Stimulated activated naive CD8-positive, alpha-beta T cell treated with anti-CD3 and anti-CD28 coated beads, Interleukin-15, amount 100 ng/mL, for 72 hours (primary cell): ENCODE data around the gene PSMB11.
A peak's percentile ranks its signal among the peaks of the same experiment; 100 is the strongest.

Experiments used
- ATAC-seq: fragments of 150-1000 bp; cut with Tn5 transposase; 2 replicates; pipeline ENCODE4 v1.10.0; 2021; ENCODE audit warnings: mild to moderate bottlenecking, moderate library complexity
- DNase-seq, 2 donors: peaks; one replicate each; pipeline ENCODE4 v3.0.0; 2021 to 2022
- H3K27ac Mint-ChIP-seq, 2 donors: one replicate each; pipeline ENCODE4 v1.8.0; 2022; ENCODE audit warnings: mild to moderate bottlenecking in 2 of 2, mixed read lengths in 2 of 2, moderate library complexity in 2 of 2
- H3K27me3 Mint-ChIP-seq: one replicate; pipeline ENCODE4 v1.8.0; 2022; ENCODE audit warnings: mixed read lengths
- H3K4me1 Mint-ChIP-seq: one replicate; pipeline ENCODE4 v1.8.0; 2022; ENCODE audit warnings: mild to moderate bottlenecking, mixed read lengths
- H3K4me3 Mint-ChIP-seq, 2 donors: one replicate each; pipeline ENCODE4 v1.8.0; 2022; ENCODE audit warnings: mild to moderate bottlenecking in 2 of 2, mixed read lengths in 2 of 2, moderate library complexity in 1 of 2
- H3K9me3 Mint-ChIP-seq, 2 donors: one replicate each; pipeline ENCODE4 v1.8.0; 2022; ENCODE audit warnings: mixed read lengths in 2 of 2

PSMB11 gene

DNA sequence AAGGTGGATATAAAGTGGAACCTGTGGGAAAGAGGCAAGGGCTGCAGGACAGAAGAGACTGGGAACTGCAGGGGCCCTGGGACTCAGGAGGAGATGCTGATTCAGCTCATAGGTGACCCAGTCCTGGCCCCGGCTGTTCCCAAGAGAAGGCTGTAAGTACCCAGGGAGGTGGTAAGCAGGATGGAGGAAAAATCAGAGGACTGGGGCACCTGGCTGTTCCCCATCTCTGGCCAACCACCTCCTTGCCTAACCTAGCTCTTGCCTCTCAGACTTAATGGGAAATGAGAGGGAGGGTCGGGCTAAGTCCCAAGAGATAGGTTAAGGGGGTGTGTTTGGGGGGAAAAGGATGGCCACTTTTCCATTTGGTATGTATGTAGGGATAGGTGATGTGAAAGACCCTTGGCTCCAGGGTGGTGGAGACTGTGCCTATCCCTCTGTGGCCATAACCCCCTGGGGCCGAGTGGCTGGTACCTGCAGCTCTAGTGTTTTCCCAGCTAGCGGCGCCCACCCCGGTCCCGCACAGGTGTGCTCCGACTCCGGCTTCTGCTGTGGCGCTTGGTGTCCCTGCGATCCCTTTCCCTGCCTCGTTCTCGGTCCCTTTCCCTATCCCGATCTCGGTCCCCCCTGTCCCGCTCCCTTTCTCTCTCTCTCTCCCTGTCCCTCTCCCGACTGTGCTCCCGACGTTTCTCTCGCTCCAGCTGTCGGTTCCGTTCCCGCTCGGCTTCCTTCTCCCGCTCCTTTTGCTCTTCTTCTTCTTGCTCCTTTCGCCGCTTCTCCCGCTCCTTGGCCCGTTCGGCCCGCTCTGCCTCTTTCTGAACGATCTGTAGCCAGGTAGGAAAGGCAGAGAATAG is 16.9 kb downstream of the PSMB11 start:
- H3K4me1 Mint-ChIP-seq: peaks cover 32% of the 10 kb centered on the region
- peaks cover 17% of the 10 kb centered on the region for H3K27me3 Mint-ChIP-seq
- H3K27ac Mint-ChIP-seq: no peak overlapping the region
- ATAC-seq: no peak
- peak overlapping the region in 1 of 2 donors; percentile 8 for H3K4me3 Mint-ChIP-seq
- H3K9me3 Mint-ChIP-seq: no peaks in the 10 kb centered on the region
- DNase-seq: no peak

DNA sequence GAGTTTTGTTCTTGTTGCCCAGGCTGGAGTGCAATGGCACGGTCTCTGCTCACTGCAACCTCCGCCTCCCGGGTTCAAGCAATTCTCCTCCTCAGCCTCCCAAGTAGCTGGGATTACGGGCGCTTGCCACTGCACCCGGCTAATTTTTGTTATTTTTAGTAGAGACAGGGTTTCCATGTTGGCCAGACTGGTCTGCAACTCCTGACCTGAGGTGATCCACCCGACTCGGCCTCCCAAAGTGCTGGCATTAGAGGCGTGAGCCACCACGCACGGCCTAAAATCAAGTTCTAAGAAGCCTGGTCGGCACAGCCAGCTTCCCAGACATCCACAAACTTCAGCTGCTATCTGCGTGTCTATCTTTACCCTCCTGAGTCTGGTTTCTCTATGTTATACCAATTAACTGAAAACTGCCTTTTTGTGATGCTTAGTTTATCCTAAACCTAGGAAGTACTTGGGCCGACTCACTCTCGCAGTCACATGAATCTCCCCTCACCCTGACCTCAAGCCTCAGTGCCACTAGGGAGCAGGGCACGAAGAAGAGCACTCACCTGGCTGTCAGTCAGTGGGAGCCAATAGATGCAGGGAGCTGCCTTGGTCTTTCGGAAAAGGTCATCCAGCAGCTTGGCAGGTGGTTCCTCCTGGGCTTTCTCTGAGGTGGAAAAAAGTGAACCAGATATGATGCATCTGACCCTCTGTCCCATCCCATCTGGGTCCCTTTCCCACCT is 18.7 kb downstream of the PSMB11 start:
- Mint-ChIP-seq H3K4me3 (no peak overlapping the region), H3K9me3 (no peaks in the 10 kb centered on the region), H3K27ac (no peak overlapping the region), H3K27me3 (peaks cover 16% of the 10 kb centered on the region), H3K4me1 (peaks cover 25% of the 10 kb centered on the region)
- no peak for ATAC-seq
- DNase-seq: no peak

DNA sequence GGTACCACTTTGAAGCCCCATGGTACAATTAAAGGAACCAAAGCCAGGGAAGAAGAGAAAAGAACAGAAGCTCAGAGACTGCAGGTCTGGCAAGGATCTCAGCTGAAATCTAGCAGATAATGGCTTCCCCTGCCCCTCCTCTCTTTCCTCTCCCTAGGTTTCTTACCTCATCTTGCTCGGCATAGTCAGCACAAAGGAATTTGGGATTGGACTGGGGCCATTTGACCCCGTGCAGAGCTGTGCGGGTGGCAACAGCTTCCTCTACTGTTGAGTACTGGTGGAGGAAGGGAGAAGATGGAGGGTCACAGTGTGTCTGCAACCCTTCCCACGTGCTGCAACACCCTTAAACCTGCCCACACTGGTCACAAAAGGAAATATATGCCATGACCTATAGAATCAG is 20.0 kb downstream of the PSMB11 start:
- Mint-ChIP-seq H3K4me3 (no peak overlapping the region), H3K27me3 (peaks cover 3% of the 10 kb centered on the region), H3K9me3 (no peaks in the 10 kb centered on the region), H3K27ac (no peak overlapping the region), H3K4me1 (peaks cover 22% of the 10 kb centered on the region)
- ATAC-seq (no peak), DNase-seq (no peak)

DNA sequence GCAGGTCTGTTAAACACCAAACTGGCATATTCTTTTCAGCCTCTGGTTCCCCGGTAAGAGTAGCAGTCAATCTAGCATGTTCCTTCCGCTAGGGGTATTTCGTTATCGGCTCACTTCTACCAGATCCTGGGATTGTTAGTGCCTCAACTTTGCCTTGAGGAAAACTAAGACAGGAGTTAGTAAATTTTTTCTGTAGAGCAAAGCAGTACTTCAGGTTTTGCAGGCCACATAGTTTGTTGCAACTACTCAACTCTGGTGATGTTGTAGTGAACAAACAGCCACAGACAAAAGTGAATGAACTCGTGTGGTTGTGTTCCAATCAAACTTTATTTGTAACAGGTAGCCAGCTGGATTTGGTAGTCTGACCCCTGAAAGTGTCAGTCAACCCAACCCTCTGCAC is 21.6 kb downstream of the PSMB11 start:
- H3K4me3 Mint-ChIP-seq: no peak overlapping the region

DNA sequence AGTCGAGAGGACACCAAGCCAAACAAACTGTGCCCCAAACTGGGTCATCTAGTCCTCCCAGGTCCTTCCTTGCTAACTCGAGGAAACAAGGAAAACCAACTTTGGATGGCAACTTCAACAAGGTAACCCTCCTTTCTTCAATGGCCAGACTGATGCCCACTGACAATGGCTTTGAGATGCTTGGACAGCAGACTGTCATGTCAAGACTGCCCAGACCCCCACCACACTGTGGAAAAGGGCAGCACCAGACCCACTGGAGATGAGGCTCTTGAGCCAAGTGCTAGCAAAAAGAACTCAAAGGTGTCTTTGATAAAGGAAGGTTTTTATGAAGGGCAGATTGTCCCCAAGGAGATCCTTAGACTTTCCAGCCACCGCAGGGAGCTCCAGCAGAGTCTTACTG is 24.4 kb downstream of the PSMB11 start:
- no peak overlapping the region for H3K4me3 Mint-ChIP-seq
- no peaks in the 10 kb centered on the region for H3K27me3 Mint-ChIP-seq
- H3K4me1 Mint-ChIP-seq: peaks cover 42% of the 10 kb centered on the region
- ATAC-seq (no peak), DNase-seq (peak in 1 of 2 donors; percentile 4)
- peak overlapping the region in 1 of 2 donors; percentile 54 for H3K27ac Mint-ChIP-seq
- H3K9me3 Mint-ChIP-seq: no peaks in the 10 kb centered on the region

More for the DNA sequence above, 21.6 kb downstream of the PSMB11 start:
- Mint-ChIP-seq H3K9me3 (no peaks in the 10 kb centered on the region), H3K4me1 (peaks cover 19% of the 10 kb centered on the region), H3K27ac (no peak overlapping the region), H3K27me3 (no peaks in the 10 kb centered on the region)
- DNase-seq (no peak), ATAC-seq (no peak)

DNA sequence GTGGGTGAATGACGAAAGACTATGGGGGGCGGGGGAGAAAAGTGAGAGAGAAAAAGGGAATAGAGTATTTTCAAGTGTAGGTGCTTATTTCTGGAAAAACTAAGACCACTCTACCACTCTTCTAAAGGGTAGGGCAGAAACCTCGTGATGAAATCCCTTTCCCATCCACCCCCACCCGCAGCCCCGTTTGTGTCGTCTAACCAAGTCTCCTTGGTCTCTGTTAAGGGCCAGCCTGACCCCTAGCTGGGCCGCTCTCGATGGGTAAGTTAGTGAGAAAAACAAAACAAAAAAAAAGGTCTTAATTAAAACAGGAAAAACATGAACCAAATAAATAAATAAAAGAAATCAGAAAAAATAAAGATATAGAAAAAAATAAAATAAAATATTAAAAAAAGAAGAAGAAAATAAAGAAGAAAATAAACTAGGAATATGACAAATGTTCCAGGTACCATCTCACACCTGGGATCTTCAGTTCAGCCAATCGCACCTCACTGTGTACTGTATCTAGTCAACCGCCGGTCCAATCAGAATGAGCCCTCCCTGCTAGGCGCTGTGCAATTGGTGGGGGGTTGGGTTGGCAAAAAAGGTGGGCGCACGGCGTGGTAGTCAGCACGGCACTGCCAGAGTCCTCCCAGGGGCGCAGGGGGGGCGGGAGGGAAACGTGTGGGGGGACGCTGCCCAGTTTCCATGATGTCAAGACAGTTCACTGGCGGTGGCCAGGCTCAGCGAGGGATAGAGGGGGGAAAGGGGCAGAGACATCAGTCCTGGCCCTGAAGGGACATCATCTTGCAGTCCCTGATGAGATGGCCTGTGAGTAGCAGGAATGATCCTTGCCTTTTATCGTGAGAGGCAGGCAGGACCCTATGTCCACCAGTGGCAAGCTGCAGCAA is 25.1 kb downstream of the PSMB11 start:
- ATAC-seq (no peak), DNase-seq (peak in 1 of 2 donors; percentile 7)
- Mint-ChIP-seq H3K4me1 (peaks cover 50% of the 10 kb centered on the region), H3K4me3 (no peak overlapping the region), H3K27me3 (no peaks in the 10 kb centered on the region), H3K27ac (no peak overlapping the region), H3K9me3 (no peaks in the 10 kb centered on the region)

DNA sequence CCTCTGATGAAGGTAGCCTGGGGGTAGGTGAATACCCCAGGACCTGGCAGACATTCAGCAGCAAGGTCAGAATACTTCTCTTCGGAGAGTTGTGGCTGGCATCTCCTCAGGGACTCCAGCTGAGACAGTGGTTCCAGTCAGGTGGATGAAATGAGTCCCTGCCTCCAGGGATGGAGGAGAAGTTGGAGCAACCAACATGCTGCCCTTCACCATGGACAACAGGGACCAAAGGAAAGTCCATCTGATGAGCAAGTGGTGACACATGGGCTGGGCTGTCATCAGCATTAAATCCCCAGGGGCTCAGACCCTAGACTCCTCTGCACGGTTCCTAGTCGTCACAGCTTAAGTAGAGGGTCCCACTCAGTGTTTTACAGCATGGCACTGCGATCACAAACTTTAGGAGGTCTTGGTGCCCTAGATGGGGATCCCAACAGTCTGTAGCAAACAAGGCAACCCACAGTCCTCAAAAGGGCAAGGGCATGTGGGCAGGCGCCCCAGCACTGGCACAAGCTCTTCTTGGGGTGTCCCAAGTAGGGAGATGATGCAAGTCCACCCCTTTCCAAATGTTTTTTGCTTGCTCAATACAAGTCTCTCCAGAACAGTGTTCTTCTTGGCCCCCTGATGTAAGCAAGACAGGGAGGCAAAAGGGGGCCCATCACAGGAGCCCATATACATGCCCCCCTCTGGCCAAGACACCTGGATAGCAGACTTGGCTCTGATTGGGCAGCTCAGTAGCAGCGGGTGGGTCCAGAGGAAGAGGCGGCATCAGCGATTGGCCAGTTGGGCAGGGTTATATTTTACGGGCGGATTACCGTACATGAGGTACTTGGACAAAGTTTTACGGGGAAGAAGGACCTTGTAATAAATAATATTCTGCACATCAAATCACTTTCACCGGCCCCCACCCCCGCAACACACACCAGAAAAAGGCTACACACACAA is 26.1 kb downstream of the PSMB11 start:
- peak overlapping the region; percentile 35 to 50 for H3K4me3 Mint-ChIP-seq
- H3K27ac Mint-ChIP-seq: peak overlapping the region; percentile 66 to 92
- DNase-seq (peak in 1 of 2 donors; percentile 4), ATAC-seq (no peak)
- H3K9me3 Mint-ChIP-seq: no peaks in the 10 kb centered on the region
- H3K27me3 Mint-ChIP-seq: no peaks in the 10 kb centered on the region
- peaks cover 54% of the 10 kb centered on the region for H3K4me1 Mint-ChIP-seq

DNA sequence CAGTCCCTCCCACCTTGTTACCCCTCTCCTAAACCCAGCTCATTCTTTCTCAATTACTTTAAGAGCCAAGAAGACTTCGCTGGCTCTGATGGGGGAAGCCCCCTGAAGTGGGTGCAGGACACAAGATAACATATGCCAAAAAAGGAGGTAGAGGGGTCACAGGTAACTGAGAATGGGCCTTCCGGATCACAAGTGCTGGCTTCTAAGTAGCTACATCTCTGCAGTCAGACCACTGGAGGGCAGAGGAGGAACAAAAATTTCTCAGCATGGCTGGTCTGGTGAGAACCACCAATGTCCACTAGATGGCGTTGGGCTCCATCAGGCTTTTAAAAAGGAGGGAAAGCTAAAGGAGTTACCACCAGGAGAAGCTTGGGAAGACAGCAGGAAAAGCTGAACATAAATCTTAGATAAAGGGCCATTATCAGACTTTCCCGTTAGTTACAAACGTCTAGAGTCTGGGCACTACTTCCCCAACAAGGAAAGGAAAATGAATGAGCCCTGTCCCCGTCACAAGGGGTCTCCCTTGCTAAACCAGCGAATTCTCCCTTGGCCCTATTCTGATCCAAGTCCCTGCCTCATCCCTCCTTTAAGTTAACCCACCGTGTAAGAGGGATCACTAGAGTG is 26.9 kb downstream of the PSMB11 start:
- H3K9me3 Mint-ChIP-seq: no peaks in the 10 kb centered on the region
- DNase-seq (peak; percentile 67 to 77), ATAC-seq (peak; percentile 83)
- H3K27me3 Mint-ChIP-seq: no peaks in the 10 kb centered on the region
- H3K27ac Mint-ChIP-seq: peak overlapping the region; percentile 66 to 92
- H3K4me3 Mint-ChIP-seq: peak overlapping the region; percentile 35 to 50
- H3K4me1 Mint-ChIP-seq: peaks cover 54% of the 10 kb centered on the region

DNA sequence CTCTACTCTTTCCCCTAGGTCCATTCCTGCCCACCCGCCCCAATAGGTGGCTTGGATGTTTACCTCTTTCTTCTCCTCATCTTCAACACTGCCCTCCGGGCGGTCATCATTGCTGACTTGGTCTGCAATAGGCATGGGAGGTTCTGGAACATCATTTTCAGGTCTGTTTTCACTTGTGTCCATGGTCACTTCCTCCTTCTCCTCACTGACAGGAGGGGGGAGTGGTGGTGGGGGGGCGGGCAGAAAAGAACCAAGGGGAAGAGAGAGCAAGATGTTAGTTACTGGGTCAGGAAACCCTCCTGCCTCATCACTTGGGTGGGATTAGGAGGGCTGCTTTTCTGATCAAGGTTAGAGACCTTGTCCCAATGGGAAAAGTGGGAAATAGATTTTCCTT is 27.4 kb downstream of the PSMB11 start:
- peaks cover 54% of the 10 kb centered on the region for H3K4me1 Mint-ChIP-seq
- H3K9me3 Mint-ChIP-seq: no peaks in the 10 kb centered on the region
- ATAC-seq: no peak
- no peaks in the 10 kb centered on the region for H3K27me3 Mint-ChIP-seq
- DNase-seq: no peak
- H3K27ac Mint-ChIP-seq: peak overlapping the region in 1 of 2 donors; percentile 59
- no peak overlapping the region for H3K4me3 Mint-ChIP-seq

DNA sequence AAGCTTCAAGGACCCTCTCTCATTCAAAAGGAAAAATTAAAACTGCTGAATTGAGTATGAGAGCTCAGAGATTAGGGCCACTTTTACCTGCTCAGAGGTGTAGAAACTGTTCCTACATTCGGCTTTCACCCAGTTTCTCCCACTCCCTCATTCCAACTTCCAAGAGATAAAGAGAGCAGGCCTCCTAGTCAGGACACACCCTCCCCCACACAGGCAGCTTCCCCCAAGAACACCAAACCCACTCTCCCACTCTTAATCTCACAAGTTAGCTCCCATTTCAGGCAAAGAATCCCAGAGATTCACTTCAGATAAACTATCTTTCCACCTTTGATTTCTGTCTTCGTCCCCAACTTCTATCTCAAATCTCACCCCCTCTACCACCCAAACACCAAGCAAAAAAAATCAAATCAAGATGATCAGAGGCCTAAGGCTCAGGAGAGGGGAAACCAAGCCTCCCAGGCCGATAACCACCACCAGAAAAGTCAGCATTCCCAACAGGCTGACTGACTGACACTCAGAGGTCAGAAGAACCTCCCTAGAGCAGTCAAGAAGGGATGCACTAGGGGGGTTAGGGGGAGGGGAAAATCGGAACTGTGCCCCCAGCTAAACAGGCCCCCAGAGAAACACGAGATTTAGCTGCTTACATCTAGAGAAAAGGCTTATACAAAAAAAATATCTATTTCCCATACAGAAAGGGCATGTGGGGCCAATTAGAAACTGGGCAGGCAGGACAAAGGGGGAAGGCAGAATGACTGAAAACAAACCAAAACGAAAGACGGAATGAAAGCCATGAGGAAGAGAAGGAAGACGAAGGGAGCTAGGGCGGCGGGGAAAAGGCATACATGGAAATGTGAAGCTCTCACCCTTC is 28.5 kb downstream of the PSMB11 start:
- no peak for ATAC-seq
- Mint-ChIP-seq H3K27ac (peak overlapping the region; percentile 43 to 78), H3K9me3 (no peaks in the 10 kb centered on the region), H3K4me1 (peaks cover 53% of the 10 kb centered on the region), H3K27me3 (no peaks in the 10 kb centered on the region), H3K4me3 (peak overlapping the region; percentile 80 to 87)
- DNase-seq: no peak

DNA sequence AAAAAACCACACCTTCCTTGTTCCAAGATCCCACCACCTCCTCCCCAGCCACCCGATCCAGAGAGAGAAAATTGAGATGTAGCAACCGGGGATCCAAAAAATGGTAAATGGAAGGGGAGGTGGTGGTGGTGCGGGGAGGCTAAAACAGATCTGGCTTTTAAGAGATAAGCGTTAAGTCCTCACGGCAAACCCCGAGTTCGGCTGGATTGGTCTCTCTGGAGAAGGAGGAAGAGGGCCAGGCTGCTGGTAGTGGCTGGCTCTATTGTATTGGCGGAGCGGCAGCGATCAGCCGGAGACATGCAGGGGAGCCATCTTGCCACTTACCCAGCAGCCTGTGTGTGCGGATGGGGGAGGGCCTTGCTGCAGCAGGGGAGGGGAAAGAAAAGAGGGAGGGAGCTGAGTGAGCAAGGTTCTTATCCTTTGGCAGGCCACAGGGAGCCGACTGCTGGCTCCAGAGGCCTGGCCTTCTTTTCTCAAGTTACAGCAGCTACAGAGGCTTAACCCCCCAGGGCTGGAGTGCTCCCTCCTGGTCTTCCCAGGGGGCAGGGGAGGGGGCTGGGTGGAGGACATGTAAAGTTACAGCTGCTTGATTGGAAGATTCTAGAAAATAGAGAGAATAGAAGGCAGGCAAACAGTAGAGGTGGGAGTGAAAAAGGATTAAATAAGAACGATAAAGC is 29.4 kb downstream of the PSMB11 start:
- Mint-ChIP-seq H3K27me3 (no peaks in the 10 kb centered on the region), H3K9me3 (no peaks in the 10 kb centered on the region), H3K27ac (peak overlapping the region; percentile 78 to 92), H3K4me1 (peaks cover 45% of the 10 kb centered on the region), H3K4me3 (peak overlapping the region; percentile 80 to 87)
- peak; percentile 96 for ATAC-seq
- DNase-seq: peak; percentile 68 to 75

DNA sequence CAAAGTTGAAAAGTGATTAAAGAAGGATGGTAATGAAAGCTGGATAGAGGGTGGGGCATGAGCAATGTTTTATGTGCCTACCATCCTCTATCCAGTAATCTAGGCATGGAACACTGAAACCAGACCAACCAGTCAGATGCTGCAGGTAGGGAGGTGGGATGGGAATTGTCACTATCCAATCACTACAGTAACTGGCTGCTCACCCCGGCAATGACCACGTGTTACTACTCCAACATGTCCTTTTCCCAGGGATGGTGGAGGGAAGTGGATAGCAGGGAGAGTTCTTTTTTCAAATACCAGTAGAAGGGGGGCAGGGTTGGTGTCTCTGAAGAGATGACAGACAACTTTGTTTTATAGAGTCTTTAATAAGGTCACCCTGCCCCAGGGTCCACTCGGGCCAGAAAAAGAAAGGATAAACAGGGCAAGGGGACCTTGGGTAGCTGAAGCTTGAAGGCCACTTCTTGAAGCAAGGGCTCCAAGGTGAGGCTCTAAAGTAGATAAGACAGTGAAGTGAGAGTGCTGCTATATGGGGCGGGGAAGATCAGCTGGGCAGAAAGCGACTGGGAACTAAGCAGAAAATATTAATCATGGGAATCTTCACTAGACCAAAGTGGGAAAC is 30.0 kb downstream of the PSMB11 start:
- H3K27ac Mint-ChIP-seq: peak overlapping the region in 1 of 2 donors; percentile 92
- H3K27me3 Mint-ChIP-seq: no peaks in the 10 kb centered on the region
- DNase-seq (no peak), ATAC-seq (no peak)
- H3K9me3 Mint-ChIP-seq: no peaks in the 10 kb centered on the region
- peak overlapping the region; percentile 80 to 87 for H3K4me3 Mint-ChIP-seq
- H3K4me1 Mint-ChIP-seq: peaks cover 41% of the 10 kb centered on the region

DNA sequence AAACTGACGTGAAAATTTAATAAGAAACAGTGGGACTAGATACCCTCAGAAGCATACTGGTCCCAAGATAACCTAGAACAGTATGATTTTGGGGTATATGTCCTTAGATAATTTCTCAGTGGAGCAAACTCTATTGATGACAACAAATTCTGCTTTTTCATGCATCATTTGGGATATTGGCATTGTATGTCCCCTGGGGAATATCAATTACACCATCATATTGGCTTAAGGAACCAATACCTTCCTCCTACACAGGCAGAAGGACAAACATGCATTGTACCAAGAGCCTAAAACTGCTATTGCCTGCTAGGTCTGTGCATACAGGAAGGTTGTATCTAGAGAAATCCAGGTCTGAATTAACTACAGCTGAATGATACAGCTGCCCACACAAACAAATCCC is 32.9 kb downstream of the PSMB11 start:
- ATAC-seq (no peak), DNase-seq (no peak)
- Mint-ChIP-seq H3K4me3 (no peak overlapping the region), H3K27me3 (no peaks in the 10 kb centered on the region), H3K27ac (no peak overlapping the region), H3K4me1 (peaks cover 22% of the 10 kb centered on the region), H3K9me3 (no peaks in the 10 kb centered on the region)
